GM12892 (cell line): Measurements from ENCODE around the gene UBE2F.

ENCODE experiments used
- POLR2A ChIP-seq: IDR thresholded peaks from 2 replicates; pipeline ENCODE4 v1.6.1; 2011; ENCODE audit warnings: low read depth, low read length, control low read depth
- TAF1 ChIP-seq: IDR thresholded peaks from 2 replicates; pipeline ENCODE4 v1.6.1; 2011; ENCODE audit warnings: low read depth, mild to moderate bottlenecking, control low read depth, low read length, borderline replicate concordance

DNA sequence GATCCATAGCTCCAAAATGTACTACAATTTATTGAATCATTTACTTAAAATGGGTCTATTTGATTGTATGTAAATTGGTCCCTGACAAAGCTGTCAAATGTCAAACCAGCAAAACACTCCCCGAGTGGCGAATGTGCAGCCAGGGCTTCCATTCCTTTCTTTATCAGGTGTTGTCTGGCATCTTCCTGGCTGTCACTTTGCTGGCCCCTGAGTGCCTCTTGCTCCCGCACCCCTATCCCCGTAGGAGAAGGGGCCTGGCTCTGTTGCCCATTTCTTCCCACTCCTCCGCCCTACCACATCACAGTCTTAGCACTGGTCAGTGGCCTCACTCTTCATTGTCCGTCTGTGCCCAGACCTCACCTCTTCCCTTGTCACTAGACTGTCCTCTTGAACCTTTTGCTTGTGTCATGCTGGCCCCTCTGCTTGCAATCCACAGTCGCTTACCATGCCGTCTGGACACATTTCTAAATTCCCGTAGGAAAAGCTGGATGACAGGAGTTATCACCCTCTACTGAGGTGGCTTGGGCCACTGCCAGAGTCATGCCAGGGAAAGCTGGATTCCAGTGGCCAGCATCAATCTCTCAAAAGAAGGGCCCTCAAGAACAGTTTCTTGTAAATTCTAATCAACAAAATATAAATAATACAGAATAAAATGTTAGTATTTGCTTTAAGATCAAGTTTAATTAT lies 15.4 kb downstream of the UBE2F start:
- TF ChIP-seq POLR2A = no peak
- no peak for TF ChIP-seq TAF1
